Activated naive CD8-positive, alpha-beta T cell (primary cell): ENCODE data around the gene SLC9C2.
"Not testable (repeated sequence)": the region's sequence is repeated elsewhere in the genome, so short reads cannot be mapped to it uniquely, and the experiment has no call there.

ENCODE experiments used
- H3K27ac Mint-ChIP-seq: one replicate; pipeline ENCODE4 v1.8.0; 2021; ENCODE audit warnings: mixed read lengths
- H3K27me3 Mint-ChIP-seq: one replicate; pipeline ENCODE4 v1.8.0; 2021; ENCODE audit warnings: mixed read lengths
- H3K36me3 Mint-ChIP-seq: one replicate; pipeline ENCODE4 v1.8.0; 2021; ENCODE audit warnings: mixed read lengths
- H3K4me1 Mint-ChIP-seq: one replicate; pipeline ENCODE4 v1.8.0; 2021; ENCODE audit warnings: low read depth, mixed read lengths
- H3K4me3 Mint-ChIP-seq: one replicate; pipeline ENCODE4 v1.8.0; 2021; ENCODE audit warnings: mild to moderate bottlenecking, mixed read lengths
- H3K9me3 Mint-ChIP-seq: one replicate; pipeline ENCODE4 v1.8.0; 2021; ENCODE audit warnings: low read depth, mixed read lengths

SLC9C2 gene

DNA sequence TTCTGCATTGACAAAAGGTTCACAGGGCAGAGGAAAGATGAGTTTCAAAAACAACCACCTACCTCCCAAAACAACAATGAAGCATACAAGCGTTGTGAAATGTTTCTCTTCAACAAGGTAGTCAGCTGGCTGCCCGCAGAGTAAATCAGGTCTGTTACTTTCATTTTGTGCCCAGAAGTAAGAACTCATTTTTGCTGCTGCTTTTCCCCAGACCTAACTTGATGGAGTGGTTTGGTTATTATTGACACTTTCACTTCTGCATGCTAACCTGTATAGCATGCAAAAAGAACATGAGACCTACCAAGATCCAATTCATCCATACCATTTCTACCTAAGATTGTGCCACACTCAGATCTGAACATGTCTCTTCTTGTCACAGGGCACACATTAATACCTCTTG lies 1.3 kb downstream of the SLC9C2 start:
- no peak overlapping the region for H3K27ac Mint-ChIP-seq
- no peaks in the 10 kb centered on the region for H3K9me3 Mint-ChIP-seq
- H3K36me3 Mint-ChIP-seq = no peaks in the 10 kb centered on the region
- H3K4me3 Mint-ChIP-seq = no peak overlapping the region
- peaks cover 2% of the 10 kb centered on the region for H3K27me3 Mint-ChIP-seq
- peaks cover 2% of the 10 kb centered on the region for H3K4me1 Mint-ChIP-seq

GRCh38 chr1:173596097-173596825 lies 6.6 kb downstream of the SLC9C2 start:
- peaks cover 7% of the 10 kb centered on the region for H3K9me3 Mint-ChIP-seq
- H3K27ac Mint-ChIP-seq = no peak overlapping the region
- peaks cover 2% of the 10 kb centered on the region for H3K36me3 Mint-ChIP-seq
- H3K4me3 Mint-ChIP-seq = no peak overlapping the region
- no peaks in the 10 kb centered on the region for H3K27me3 Mint-ChIP-seq
- no peaks in the 10 kb centered on the region for H3K4me1 Mint-ChIP-seq

- not testable (repeated sequence) for H3K27ac Mint-ChIP-seq, H3K9me3 Mint-ChIP-seq
Measured at GRCh38 chr1:173591138-173591537, 11.7 kb downstream of the SLC9C2 start.

GRCh38 chr1:173590557-173590956 lies 12.3 kb downstream of the SLC9C2 start:
- Mint-ChIP-seq H3K36me3 (no peaks in the 10 kb centered on the region), H3K27me3 (no peaks in the 10 kb centered on the region), H3K9me3 (no peaks in the 10 kb centered on the region), H3K27ac (no peak overlapping the region), H3K4me3 (no peak overlapping the region), H3K4me1 (no peaks in the 10 kb centered on the region)

More at GRCh38 chr1:173591138-173591537, 11.7 kb downstream of the SLC9C2 start:
- H3K36me3 Mint-ChIP-seq, H3K4me1 Mint-ChIP-seq, H3K27me3 Mint-ChIP-seq, H3K4me3 Mint-ChIP-seq: not testable (repeated sequence)

GRCh38 chr1:173581383-173582079 lies 21.3 kb downstream of the SLC9C2 start:
- H3K9me3 Mint-ChIP-seq = no peaks in the 10 kb centered on the region
- H3K4me3 Mint-ChIP-seq = no peak overlapping the region
- no peaks in the 10 kb centered on the region for H3K36me3 Mint-ChIP-seq
- no peak overlapping the region for H3K27ac Mint-ChIP-seq
- H3K4me1 Mint-ChIP-seq = no peaks in the 10 kb centered on the region
- no peaks in the 10 kb centered on the region for H3K27me3 Mint-ChIP-seq

DNA sequence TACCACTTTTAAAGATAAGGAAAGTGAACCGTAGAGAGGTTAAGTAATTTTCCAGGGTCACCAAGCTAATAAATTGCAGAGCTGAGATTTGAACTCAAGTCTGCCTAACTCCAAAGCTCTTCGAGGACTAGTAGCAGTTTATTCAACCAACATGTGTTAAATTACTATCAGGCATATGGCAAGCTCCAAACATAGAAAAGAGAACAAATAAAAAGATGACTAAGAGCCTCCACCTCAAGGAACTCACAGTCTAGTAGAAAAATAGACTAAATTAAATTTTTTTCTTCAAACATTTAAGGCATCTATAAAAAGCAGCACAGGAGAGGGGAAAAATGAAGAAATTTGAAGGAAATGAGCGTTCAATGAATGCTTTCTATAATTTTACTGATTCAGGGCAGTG lies 22.2 kb downstream of the SLC9C2 start:
- no peaks in the 10 kb centered on the region for H3K4me1 Mint-ChIP-seq
- H3K27ac Mint-ChIP-seq = no peak overlapping the region
- H3K4me3 Mint-ChIP-seq = no peak overlapping the region
- no peaks in the 10 kb centered on the region for H3K27me3 Mint-ChIP-seq
- no peaks in the 10 kb centered on the region for H3K36me3 Mint-ChIP-seq
- H3K9me3 Mint-ChIP-seq = no peaks in the 10 kb centered on the region

- H3K4me3 Mint-ChIP-seq = no peak overlapping the region
- H3K27me3 Mint-ChIP-seq = no peaks in the 10 kb centered on the region
- no peaks in the 10 kb centered on the region for H3K36me3 Mint-ChIP-seq
- H3K27ac Mint-ChIP-seq = no peak overlapping the region
- H3K4me1 Mint-ChIP-seq = no peaks in the 10 kb centered on the region
- no peaks in the 10 kb centered on the region for H3K9me3 Mint-ChIP-seq
Measured at GRCh38 chr1:173580071-173580470, 22.8 kb downstream of the SLC9C2 start.

- H3K4me1 Mint-ChIP-seq = peaks cover 10% of the 10 kb centered on the region
- H3K27me3 Mint-ChIP-seq = peaks cover 1% of the 10 kb centered on the region
- no peaks in the 10 kb centered on the region for H3K36me3 Mint-ChIP-seq
- no peak overlapping the region for H3K4me3 Mint-ChIP-seq
- H3K9me3 Mint-ChIP-seq = no peaks in the 10 kb centered on the region
- H3K27ac Mint-ChIP-seq = no peak overlapping the region
Measured at GRCh38 chr1:173573596-173573995, 29.3 kb downstream of the SLC9C2 start.

GRCh38 chr1:173572201-173572873 lies 30.5 kb downstream of the SLC9C2 start:
- no peaks in the 10 kb centered on the region for H3K36me3 Mint-ChIP-seq
- H3K27me3 Mint-ChIP-seq = peaks cover 1% of the 10 kb centered on the region
- peaks cover 10% of the 10 kb centered on the region for H3K4me1 Mint-ChIP-seq
- no peak overlapping the region for H3K27ac Mint-ChIP-seq
- no peak overlapping the region for H3K4me3 Mint-ChIP-seq
- no peaks in the 10 kb centered on the region for H3K9me3 Mint-ChIP-seq

DNA sequence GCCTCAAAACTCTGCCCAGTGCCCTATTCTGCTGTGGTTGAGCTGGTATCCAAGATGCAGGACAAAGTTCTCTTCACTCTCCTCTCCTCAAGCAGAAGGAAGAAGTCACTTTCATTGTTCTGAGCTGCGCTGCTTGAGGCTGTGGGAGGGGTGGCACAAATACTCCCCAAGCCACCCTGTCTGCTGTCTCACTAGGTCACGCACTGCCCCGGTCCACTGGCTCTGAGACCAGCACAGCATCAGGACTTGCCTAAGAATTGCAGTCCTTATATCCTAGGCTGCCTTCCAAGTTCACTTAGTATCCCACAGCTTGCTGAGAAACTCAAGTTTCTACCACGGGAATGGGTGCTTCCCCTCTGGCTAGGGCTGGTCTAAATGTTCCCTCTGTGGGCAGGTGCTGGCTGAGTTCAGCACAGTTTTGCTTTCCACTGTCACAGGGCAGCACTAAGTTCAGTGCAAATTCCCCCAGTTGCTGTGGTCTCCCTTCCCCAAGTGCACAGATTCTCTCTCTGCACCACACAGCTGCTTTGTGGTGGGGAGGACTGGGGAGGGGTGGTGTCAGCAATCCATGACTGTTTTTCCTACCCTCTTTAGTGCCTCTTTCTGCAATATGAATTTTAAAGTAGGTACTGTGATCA lies 32.4 kb downstream of the SLC9C2 start:
- H3K27me3 Mint-ChIP-seq = peaks cover 1% of the 10 kb centered on the region
- peaks cover 6% of the 10 kb centered on the region for H3K9me3 Mint-ChIP-seq

GRCh38 chr1:173568483-173568882 lies 34.4 kb downstream of the SLC9C2 start:
- peaks cover 11% of the 10 kb centered on the region for H3K9me3 Mint-ChIP-seq

More for the DNA sequence above, 32.4 kb downstream of the SLC9C2 start:
- Mint-ChIP-seq H3K4me3 (no peak overlapping the region), H3K36me3 (no peaks in the 10 kb centered on the region), H3K27ac (no peak overlapping the region), H3K4me1 (peaks cover 10% of the 10 kb centered on the region)

DNA sequence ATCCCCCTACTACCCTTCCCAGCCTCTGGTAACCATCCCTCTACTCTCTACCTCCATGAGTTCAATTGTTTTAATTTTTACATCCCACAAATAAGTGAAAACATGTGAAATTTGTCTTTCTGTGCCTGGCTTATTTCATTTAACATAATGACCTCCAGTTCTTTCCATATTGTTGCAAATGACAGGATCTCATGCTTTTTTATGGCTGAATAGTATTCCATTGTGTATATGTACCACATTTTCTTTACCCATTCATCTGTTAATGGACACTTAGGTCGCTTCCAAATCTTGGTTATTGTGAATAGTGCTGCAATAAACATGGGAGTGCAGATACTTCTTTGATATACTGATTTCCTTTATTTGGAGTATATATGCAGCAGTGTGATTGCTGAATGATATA lies 39.0 kb downstream of the SLC9C2 start:
- peaks cover 11% of the 10 kb centered on the region for H3K9me3 Mint-ChIP-seq
- not testable (repeated sequence) for H3K27me3 Mint-ChIP-seq, H3K4me3 Mint-ChIP-seq, H3K4me1 Mint-ChIP-seq, H3K27ac Mint-ChIP-seq, H3K36me3 Mint-ChIP-seq

More at GRCh38 chr1:173568483-173568882, 34.4 kb downstream of the SLC9C2 start:
- peaks cover 10% of the 10 kb centered on the region for H3K4me1 Mint-ChIP-seq
- no peaks in the 10 kb centered on the region for H3K36me3 Mint-ChIP-seq
- no peak overlapping the region for H3K27ac Mint-ChIP-seq
- no peaks in the 10 kb centered on the region for H3K27me3 Mint-ChIP-seq
- H3K4me3 Mint-ChIP-seq = no peak overlapping the region

DNA sequence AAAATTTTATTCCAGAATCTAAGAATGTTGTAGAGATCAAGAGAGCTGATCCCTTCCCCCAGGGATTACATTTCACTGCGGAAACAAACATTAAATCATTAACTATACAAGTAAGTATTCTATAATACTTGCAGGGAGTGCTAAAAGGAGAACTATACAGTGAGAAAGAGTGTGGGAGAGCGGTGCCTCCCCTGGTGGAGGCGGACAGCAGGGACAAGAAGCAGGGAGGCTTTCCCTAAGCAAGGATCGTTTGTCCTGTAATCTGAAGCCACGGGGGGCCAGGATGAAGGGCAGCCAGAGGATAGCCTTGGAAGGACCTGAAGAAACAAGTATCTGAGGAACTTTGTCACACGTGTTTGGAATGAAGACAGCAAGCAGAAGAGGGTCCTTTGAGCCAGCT lies 40.1 kb downstream of the SLC9C2 start:
- no peak overlapping the region for H3K27ac Mint-ChIP-seq

DNA sequence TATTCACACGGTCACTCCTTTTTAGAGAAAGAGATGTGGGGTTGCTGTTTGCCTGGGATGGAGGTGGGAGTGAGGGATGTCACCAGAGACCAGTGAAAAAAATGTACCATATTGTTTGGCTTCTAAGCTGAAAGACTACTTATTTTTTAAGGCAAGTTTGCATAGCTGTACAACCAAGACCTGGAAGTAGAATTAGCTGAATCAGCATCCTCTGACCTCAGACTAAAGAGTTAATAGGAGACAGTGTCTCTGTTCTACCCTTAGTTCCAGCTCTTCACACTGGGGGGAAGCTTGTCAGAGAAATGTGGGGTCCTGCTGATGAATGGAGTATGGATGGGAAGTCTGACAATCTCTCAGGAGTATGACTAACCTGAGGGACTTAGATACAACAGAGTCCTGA lies 41.6 kb downstream of the SLC9C2 start:
- Mint-ChIP-seq H3K9me3 (peaks cover 5% of the 10 kb centered on the region), H3K4me1 (peaks cover 12% of the 10 kb centered on the region), H3K36me3 (no peaks in the 10 kb centered on the region), H3K27ac (no peak overlapping the region), H3K4me3 (no peak overlapping the region), H3K27me3 (no peaks in the 10 kb centered on the region)

More for the DNA sequence above, 40.1 kb downstream of the SLC9C2 start:
- H3K4me3 Mint-ChIP-seq = no peak overlapping the region
- peaks cover 12% of the 10 kb centered on the region for H3K4me1 Mint-ChIP-seq
- H3K9me3 Mint-ChIP-seq = peaks cover 11% of the 10 kb centered on the region
- no peaks in the 10 kb centered on the region for H3K27me3 Mint-ChIP-seq
- H3K36me3 Mint-ChIP-seq = no peaks in the 10 kb centered on the region
